Suppressor macrophage treated with lipopolysaccharide for 4 hours (primary cell): ENCODE data around the gene EPHA6.

ENCODE experiments used
- DNase-seq: peaks from one replicate; pipeline ENCODE4 v3.0.0-alpha.2; 2020

The EPHA6 gene

GRCh38 chr3:96813820-96814650, at the start of gene EPHA6:
EPHA6 (plus strand) TSS chr3:96814594.
- peak; percentile 21 for DNase-seq

DNA sequence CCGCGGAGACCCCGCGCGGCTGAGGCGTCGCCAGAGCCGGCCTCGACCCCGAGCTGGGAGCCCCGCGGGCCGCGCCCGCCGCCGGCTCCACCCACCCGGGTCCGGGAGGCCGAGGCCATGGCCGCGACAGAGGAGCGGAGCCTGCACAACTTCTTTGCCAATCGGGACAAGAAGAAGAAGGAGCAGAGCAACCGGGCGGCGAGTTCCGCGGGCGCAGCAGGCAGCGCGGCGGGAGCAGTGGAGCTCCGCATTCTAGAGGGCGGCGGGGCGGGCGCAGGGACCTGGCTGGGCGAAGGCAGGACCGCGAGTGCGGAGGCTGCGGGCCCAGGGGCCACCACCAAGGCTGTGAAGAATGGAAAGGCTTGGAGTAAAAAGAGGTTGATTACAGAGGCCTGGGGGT, 37.6 kb upstream of the EPHA6 start:
- DNase-seq: no peak

DNA sequence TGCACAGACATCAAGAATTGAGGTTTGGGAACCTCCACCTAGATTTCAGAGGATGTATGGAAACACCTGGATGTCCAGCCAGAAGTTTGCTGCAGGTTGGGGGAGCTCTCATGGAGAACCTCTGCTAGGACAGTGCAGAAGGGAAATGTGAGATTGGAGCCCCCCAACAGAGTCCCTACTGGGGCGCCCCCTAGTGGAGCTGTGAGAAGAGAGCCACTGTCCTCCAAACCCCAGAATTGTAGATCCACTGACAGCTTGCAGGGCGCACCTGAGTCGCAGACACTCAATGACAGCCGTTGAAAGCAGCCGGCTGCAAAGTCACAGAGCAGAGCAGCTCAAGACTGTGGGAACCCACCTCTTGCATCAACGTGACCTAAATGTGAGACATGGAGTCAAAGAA, 34.6 kb upstream of the EPHA6 start:
- DNase-seq: no peak

- DNase-seq: no peak
These were observed 18.3 kb upstream of the EPHA6 start for GRCh38 chr3:96796101-96796500.

DNA sequence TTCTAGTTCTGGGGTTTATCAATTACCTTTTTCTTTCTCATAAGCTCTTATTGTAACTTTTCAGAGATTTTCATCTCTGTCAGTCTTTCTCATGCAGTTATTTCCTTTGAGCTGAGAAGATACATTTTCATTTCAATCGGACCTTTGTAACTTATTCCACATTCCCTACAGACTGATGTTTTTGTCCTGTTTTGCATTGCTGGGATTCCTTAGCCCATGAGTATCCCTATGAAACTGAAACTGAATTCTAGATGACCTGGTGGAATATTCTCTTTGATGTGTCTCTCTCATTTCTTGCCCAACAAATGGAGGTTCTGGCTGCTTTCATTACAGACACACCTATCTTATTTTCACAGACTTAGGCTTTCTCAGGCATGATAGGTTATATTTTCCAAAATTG, 10.5 kb upstream of the EPHA6 start:
- DNase-seq: no peak

DNA sequence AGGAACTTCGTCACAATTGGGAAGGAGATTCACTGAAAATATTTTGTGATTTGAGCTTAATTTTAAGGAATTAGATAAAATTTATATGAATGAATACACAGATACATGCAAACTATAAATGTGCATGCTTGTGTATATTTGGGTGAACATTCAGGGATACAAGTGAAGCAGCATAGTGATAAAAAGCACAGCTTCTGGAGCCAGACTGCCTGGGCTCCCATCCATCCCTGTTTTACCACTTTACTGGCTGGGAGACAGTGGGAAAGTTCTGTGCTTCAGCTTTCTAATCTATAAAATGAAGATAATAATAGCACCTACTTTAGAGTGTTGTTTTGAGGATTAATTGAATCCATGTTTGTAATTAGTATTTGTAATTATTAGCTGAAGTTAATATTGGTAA, 8.1 kb upstream of the EPHA6 start:
- DNase-seq: no peak

DNA sequence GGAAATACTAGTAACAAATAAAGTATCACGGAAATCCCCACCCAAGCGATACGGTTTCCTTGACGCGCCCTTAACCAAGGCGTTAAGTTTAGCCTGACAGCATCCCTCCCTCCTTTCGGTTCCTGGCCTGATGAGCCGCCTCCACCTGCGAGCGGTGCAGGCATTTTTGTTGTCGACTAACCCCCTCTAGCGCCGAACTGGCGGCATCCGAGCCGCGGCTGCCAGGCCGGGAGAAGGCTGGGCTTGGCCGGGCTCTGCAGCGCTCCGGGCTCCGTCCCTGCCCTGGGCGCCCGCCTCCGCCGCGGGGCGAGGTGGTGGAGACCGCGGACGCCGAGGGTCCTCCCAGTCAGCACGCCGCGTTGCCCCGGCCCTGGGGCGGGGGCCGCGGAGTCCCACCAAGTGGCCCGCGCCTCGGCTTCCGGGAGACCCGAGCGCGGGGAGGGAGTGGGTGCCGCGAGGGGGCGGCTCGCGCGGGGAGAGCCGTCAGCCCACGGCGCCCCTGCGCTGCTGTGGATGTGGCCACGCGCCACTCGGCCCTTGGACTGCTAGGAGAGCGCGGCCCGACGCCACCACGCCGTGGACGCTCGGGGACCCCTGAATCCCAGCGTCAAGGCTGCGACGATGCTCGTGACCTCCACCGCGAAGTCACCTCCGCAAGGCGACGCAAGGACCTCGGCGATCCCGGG, 1.1 kb upstream of the EPHA6 start:
- DNase-seq: peak; percentile 41

DNA sequence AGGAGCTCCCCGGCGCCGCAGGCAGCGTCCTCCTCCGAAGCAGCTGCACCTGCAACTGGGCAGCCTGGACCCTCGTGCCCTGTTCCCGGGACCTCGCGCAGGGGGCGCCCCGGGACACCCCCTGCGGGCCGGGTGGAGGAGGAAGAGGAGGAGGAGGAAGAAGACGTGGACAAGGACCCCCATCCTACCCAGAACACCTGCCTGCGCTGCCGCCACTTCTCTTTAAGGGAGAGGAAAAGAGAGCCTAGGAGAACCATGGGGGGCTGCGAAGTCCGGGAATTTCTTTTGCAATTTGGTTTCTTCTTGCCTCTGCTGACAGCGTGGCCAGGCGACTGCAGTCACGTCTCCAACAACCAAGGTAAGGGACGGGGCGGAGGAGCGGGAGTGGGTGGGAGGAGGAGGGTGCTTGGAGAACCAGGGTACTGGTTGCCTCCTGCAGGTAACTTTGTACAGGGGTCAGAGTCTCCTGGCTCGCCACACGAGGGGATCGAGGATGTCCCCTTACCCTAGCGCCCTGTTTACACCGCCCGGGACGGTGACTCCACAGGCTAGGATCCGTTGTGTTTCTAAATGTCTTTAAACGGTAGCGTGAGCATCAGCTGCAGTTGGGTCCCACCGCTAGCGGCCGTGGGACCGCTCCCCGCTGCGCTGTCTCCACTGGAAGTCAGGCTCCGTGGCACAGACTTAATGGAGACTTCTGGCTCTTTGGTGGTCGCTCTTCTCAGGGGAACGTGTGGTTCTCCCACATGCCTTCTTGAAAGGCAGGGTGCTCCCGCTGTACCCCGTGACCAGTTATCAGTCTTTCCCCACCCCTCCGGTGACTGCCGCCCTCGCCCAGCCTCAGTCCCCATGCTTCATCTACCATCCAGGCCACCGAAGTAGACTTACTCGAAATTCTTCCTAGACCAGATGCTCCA, 515 bp downstream of the EPHA6 start:
- no peak for DNase-seq

DNA sequence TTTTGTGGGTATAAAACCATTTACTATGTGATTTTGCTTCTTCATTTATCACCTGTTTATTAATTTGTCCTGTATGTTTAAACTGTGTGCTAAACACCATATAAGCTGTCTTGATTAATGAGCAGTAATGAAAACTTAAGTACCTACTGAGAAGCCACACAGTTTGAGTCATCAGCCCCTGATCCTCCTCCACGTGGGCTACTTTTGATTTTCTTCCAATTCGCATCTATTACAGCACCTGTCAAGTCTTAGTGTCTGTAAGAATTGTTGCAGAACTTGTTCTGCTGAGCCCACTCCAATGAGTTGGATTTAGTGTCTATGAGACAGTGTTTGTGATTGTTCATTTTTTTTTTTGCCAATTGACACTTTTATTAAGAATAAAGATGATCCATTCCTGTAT, 16.8 kb downstream of the EPHA6 start:
- no peak for DNase-seq

GRCh38 chr3:96833301-96833700, 18.9 kb downstream of the EPHA6 start:
- DNase-seq: no peak

DNA sequence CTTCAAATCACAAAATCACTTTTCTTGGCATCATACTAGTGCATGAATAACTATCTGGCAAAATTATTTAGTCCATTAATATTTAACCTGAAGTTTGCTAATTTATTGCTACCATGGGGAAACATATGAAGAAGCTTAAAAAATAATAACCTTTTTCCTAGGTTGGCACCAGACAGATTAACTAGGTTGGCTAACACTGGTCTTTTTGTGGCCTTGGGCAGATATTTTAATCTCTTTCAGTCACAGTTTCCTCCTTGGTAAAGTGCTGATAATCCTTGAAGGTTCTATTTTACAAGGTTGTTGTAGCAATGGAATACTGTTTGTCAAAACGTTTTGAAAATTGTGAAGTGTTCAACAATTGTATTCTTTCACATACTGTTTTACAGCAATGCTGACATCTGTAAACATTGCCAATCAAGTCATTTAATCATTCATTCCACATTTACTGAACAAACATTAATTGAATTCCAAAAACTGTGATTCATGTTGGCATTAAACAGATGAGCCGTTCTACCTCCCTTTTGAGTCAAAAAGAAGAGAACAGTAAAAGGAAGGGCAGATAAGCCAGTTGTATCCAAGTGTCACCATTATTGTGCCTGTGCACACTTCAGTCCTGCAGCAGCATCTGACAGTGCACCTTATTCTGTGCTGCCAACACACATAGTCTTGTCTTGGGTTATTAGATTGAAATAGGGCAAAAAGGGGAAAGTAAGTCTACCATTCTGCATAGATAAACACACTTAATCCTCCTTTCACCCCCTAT, 21.9 kb downstream of the EPHA6 start:
- DNase-seq: no peak

DNA sequence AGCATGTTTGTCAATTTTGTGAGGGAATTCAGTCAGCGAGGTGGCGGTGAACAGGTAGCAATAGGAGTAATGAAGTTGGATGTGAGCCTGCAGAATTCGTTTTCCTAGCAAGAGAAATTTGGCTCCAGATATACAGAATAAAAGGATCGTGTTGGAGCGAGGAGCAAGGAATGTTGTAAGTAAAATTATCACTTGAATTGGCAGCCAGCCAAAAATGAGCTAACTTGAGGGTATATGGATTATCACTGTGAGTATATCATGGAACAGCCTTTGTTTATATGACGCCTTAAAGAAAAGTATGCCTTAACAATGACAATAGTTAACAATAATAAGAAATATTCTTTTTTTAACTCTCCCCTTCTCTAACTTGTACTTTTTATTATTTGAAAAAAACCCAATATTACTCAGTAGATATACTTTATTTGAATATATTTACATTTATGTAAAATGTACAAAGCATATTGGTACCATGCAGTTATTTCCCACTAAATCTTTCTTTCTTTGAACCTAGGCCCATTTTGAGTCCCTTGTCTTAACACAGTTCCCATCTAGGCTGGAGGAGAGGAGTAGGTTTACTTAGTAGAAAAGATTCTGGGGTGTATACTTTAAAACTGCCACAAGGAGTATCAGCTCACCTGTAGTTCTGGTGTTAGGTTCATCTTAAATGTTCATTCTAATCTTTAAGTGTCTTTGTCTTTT, 29.3 kb downstream of the EPHA6 start:
- no peak for DNase-seq

GRCh38 chr3:96844204-96844514, 29.8 kb downstream of the EPHA6 start:
- DNase-seq: no peak

GRCh38 chr3:96852849-96853248, 38.5 kb downstream of the EPHA6 start:
- no peak for DNase-seq

- DNase-seq: no peak
These were observed 46.5 kb downstream of the EPHA6 start for GRCh38 chr3:96860882-96861281.

- DNase-seq: peak; percentile 14
These were observed 48.8 kb downstream of the EPHA6 start for GRCh38 chr3:96863129-96863740.

DNA sequence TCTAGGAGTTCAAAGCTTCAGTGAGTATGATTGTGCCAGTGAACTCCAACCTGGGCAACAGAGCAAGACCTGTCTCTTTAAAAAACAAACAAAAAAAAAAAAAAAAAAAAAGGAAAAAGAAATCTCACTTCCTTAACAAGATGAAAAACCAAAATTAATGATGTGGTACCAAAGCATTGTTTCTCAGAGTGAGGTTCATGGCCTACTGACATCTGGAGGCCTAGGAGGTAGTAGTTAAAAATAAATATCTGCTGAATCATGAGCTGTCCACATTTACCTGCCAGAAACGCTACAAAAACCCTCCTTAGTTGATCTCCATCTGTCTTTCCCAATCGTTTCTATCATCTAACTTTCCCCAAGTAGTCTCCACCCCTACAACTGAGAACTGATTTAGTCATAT, 51.2 kb downstream of the EPHA6 start:
- DNase-seq: no peak

DNA sequence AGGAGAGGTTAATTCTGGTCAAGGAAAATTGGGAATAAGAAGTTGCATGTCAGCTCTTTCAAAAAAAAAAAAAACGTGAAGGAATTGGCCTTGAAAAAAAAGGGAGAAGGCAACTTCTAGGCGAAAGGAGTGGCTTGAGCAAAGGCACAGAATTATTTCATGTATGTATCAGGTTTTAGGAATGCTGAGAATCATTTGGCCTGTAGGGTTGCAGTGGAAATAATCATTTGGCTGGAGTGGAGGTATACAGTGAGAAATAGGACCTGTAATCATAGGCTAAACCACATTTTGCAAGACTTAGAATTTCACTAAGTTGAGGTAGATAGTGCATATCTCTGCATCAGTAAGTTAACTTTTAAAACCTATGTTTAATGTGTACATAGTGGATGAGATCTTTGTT, 54.9 kb downstream of the EPHA6 start:
- DNase-seq: no peak

DNA sequence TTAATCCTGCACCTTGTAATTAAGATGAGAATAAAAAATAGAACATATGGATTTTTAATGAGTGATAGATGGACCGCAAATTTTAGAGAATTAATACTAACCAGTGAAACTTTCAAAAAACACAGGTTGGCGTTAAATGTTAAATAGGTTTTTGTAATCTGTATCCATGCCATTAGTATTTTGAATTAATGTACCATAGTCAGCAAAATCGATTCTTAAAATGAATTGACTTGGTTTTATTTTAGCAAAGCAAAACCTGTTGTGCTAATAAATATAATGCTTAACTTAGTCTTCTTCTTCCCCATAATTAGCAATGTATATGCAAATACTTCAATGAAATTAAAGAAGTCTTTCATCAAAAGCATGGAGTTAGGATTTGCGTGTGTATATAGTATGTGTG, 63.1 kb downstream of the EPHA6 start:
- no peak for DNase-seq

GRCh38 chr3:96900031-96900430, 85.6 kb downstream of the EPHA6 start:
- no peak for DNase-seq

DNA sequence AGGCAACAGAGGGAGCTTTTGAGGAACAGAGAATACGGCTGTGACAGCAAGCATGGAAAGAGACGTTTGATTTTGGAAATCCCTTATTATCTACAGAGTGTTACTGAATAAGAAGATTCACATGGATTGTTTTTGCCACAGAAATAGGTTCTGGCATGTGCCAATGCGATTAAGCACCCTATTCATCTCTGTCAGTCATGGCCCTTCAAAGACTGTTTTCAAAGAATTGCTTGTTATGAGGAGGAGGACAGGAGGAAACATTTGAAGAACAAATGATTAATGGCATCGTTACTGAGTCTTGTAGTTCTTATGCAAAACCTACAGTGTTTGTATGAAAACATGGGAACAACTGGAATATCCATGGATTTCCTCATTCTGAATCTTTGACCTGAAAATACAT, 86.2 kb downstream of the EPHA6 start:
- no peak for DNase-seq

DNA sequence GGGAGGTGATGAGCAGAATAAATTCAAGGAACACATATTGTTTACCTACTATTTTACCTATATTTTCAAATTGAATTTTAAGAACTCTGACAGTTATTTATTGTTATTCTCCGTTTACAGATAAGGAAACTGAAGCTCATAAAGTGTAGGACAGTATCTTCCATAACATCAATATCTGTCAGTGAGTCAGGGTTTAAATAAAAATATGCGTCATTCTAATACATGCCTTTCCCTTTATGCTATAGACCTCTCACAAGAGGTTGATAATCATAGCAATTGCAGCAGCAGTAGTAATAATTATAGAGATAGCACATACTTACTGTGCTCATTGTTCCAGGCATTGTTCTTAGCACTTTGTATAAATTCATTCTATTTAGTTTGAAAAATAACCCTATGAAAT, 101.1 kb downstream of the EPHA6 start:
- no peak for DNase-seq
